GM21717 (cell line): ENCODE results near the gene TMED9.
"Not testable (repeated sequence)": the region's sequence is repeated elsewhere in the genome, so short reads cannot be mapped to it uniquely, and the experiment has no call there.

Experiments
- ATAC-seq: cut with Tn5 transposase; IDR thresholded peaks from one replicate; pipeline ENCODE4 v1.9.1; 2021; ENCODE audit warnings: mild to moderate bottlenecking, moderate library complexity; ENCODE audit not compliant: unreplicated experiment

Gene TMED9

DNA sequence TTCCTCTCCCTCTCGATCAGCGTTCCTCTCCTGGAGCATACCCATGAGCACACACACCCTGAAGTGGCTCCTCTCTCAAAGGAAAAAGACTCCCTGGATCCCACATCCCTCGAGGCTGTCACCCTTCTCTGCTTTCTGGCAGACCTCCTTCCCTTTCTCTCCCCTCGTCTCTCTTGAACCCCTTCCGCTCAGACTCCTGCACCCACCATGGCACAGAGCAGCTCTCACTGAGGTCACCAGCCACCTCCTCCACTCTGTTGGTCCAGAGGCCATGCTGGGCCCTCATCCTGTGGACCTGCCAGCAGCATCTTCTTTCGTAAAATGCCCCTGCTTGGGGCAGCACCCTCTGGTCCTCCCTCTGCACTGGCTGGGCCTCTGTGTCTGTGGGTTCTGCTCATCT, 13.7 kb downstream of the TMED9 start:
- ATAC-seq = no peak

- ATAC-seq = no peak
Measured at GRCh38 chr5:177606071-177607051, 14.4 kb downstream of the TMED9 start.

- ATAC-seq = no peak
Measured at GRCh38 chr5:177607115-177607451, 15.1 kb downstream of the TMED9 start.

DNA sequence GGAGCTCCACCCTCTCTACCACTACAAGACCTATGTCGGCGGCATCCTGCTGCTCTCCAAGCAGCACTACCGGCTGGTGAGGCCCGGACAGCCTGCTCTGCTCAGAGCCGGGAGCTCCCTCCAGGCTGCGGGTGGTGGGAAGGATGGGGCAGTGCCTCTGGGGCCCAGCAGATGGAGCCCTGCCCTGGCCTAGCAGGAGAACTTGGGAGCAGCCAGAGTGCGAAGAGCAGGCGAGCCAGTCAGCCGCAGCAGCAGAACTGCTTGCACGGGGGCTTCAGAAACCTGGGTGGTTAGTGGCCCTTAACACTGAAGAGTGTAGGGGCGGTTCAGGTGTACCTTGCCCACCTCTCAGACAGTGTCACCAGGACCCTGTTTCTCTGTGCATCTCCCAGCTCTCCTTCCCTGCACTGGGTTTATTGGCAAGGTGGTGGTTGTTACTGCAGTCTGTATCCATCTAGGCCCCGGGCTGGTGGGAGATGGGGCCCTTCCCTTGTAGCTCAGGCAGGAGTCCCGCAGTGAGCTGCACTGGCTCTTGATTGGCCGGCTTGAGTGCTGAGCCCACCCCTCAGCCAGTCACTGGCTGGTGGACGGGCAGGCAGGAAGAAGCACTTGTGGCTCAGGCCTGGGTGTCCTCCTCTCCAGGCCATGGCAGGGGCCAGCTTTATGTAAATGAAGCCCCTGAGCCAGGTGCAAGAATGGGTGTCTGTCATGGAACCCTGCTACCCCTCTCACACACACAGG, 15.6 kb downstream of the TMED9 start:
- no peak for ATAC-seq

GRCh38 chr5:177608243-177609075, 16.5 kb downstream of the TMED9 start:
- no peak for ATAC-seq

GRCh38 chr5:177609076-177610059, 17.4 kb downstream of the TMED9 start:
- no peak for ATAC-seq

DNA sequence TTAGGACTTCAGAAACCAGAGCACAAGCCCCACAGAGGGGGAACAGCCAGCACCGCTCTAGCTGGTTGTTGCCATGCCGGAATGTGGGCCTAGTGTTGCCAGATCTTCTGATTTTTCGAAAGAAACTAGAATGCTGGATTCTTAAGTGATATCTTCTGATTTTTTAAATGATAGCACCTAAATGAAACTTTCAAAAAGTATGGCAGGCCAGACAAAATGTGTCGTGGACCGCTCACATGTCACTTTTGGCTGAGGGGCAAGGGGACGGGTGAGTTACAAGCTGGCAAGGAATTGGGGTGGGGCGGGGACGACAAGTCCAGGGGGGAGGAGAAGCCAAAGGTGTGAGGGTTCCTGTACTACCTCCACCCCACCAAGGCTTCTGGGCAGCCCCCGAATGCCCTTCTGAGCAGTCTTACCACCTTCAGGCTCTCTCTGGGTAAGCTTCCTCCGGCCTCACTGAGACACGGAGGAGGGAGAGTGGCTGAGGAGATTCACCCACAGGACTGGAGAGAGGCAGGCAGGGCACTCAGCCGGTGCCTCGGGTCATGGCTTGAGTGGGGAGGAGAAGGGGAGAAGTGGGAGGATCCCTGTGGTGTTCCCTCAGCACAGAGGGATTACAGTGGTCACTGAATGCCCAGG, 18.2 kb downstream of the TMED9 start:
- no peak for ATAC-seq

DNA sequence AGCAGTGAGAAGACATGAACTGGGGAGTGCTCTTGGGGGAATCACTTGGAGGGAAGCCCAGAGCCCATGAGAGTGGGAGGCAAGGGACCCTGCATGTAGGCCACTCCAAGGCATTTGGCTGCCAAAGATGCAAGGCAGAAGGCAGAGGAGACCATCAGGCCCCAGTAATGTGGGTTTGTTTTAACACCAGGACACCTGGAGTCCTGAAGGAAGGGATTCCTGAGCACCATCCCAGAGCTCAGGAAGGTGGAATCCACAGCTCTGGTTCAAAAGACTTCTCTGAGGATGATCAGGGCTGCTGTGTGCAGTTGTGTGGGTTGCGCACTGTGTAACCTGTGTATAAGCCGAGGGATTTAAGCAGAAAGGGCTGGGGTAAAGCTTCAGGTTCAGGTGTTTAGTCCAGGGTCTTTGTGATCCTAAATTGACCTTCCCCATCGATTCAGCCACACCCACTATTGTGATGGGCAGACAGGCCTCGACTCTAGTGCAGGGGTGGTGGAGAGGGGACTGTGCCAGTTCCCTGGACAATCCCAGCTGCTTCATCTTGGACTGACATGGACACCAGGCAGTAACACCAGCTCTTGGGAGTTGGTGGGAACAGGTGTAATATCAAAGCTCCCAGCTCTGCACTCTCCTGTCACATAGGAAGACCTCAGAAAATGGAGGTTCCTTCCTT, 18.9 kb downstream of the TMED9 start:
- ATAC-seq = no peak

- ATAC-seq = no peak
Measured at GRCh38 chr5:177611446-177612214, 19.6 kb downstream of the TMED9 start.

DNA sequence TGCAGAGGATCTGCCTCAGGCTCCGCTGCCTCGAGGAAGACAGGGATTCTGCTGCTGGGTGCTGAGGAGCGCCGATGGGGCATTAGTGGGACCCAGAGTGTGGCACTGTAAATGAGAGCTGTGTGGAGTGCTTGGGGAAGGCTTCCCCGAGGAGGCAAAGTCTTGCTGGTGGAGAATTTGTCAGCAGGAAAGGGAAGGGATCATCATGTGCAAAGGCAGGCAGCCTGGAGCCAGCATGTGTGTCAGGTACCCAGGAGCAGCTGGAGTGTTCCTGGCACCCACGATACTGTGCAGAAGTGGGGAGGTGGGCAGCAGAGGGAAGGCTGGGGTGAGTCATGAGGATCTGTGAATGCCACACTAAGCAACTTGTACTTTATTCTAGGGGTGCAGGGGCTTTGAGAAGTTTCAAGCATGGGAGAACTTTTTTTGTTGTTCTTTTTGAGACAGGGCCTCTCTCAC, 20.2 kb downstream of the TMED9 start:
- no peak for ATAC-seq

DNA sequence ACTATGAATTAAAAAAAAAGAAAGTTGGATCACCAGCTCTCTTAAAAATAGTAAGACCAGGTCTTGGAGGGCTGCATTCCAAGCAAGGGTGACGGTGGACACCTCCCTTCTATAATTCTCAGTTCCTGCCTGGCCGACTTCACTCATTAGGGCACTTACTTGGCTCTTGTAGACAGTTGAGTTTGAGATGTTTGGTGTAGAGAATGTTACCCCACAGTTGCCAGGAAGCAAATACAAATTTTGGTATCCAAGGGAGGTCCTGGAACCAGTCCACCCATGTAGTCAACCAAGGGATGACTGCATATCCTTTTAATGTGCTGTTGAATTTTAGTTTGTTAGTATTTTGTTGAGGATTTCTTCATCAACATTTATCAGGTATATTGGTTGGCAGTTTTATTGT, 28.6 kb downstream of the TMED9 start:
- ATAC-seq = no peak

DNA sequence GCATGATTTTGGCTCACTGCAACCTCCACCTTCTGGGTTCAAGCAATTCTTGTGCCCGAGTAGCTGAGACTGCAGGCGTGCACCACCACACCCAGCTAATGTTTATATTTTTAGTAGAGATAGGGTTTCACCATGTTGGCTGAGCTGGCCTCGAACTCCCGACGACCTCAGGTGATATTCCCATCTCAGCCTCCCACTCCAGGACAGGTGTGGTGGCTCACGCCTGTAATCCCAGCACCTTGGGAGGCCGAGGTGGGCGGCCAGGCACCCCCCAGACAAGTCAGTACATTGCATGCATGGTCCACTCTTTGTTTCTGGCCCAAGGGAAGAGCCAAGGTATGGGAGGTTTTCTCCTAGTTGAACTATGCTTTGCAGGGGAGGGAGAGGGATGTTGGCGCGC, 32.2 kb downstream of the TMED9 start:
- ATAC-seq = not testable (repeated sequence)

DNA sequence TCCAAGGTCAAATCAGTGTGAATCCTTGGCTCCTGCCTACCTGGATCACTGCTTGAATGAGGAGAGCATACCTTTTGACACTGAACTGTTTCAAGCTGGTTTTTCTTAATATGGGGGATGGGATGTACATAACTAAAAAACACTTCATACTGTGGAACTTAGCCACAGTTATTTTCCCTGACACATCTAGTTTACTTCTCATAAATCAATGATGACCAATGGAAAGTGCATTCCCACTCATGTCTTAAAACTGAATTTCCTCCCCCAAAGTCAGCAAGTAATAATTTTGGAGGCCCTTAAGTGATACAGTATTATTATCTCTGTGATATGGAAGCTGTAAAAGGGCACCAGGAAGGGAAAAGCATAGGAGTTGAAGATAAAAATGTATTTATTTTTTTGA, 38.2 kb downstream of the TMED9 start:
- ATAC-seq = not testable (repeated sequence)

DNA sequence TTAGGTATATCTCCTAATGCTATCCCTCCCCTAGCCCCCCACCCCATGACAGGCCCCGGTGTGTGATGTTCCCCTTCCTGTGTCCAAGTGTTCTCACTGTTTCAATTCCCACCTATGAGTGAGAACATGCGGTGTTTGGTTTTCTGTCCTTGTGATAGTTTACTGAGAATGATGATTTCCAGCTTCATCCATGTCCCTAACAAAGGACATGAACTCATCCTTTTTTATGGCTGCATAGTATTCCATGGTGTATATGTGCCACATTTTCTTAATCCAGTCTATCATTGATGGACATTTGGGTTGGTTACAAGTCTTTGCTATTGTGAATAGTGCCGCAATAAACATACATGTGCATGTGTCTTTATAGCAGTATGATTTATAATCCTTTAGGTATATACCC, 42.9 kb downstream of the TMED9 start:
- not testable (repeated sequence) for ATAC-seq

DNA sequence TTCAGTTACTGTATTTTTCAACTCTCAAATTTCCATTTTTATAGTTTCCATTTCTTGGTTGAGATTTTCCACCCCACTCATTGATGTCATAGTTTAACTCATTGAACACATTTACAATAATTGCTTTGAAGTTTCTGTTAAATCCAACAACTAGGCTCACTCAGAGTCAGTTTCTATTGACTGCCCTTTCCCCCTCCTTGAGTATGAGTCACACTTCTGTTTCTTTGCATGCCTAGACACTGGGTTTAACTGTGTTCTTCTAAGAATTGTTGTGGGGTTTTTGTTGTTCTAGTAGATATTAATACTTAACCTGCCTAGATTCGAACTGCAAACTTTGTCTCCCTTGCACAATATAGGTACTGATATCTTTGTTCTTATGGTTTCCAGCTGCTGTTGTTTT, 53.5 kb downstream of the TMED9 start:
- ATAC-seq = not testable (repeated sequence)
